SIG-M5 (cell line): ENCODE measurements around the gene TNRC18.
A peak's percentile ranks its signal among the peaks of the same experiment; 100 is the strongest.

Experiments
- DNase-seq: peaks from one replicate; lab custom pipeline; 2025; lab: John Stamatoyannopoulos, UW

TNRC18 gene

DNA sequence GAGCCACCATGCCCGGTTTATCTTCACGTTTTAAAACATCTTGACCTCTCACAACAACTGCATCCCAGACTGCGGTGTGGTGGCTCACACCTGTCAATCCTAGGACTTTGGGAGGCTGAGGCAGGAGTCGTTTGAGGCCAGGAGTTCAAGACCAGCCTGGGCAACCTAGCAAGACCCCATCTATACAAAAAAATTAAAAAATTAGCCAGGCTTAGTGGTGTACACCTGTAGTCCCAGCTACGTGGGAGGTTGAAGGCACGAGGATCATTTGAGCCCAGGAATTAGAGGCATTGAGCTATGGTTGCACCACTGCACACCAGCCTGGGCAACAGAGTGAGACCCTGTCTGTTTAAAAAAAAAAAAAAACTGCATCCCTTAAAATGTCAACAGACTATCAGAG, 20.2 kb downstream of the TNRC18 start:
- no peak for DNase-seq

DNA sequence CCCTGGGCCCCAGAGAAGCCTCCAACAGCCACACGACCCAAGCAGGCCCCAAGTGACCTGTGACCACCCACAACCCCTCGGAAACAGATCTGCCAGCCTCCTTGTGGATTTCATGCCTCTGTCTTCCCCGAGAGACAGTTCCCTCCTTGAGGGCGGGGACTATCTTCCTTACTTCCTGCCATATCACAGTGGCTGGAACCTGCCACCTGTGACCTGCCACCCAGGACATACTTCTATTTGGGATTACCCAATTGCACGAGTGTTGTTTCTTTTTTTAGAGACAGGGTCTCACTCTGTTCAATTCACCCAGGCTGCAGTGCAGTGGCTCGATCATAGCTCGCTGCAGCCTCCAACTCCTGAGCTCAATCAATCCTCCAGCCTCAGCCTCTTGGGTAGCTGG, 25.9 kb downstream of the TNRC18 start:
- DNase-seq, result no peak

DNA sequence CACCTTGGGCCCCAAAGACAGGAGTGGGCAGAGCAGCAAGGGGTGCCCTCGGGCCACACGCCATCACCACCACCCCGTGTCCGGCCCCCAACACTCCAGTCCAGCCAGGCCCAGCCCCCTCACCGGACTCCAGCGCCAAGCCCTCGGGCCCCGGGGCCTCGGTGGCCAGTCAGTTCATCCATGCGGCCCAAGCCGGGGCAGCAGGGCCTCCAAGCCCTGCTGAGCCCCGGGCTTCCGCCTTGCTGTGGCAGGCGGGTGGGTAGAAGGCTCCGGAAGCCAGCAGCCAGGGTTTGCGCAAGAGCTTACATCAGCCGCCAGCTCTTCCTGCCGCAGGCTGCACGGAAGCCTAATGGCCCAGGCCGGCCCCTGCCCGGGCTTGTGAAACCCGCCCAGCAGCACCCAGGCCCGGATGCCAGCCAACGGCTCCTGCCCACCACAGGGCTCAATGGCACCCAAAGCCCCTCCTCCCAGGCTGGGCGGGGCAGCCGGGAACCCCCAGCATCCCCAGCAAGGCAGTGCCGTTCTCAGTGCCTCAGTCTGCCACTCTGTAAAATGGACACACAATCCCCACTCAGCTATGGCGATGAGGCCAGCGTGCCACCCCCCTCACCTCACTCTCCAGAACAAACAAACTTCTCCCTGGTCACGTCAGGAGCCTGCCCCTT, 26.5 kb downstream of the TNRC18 start:
- peak; percentile 91 for DNase-seq

DNA sequence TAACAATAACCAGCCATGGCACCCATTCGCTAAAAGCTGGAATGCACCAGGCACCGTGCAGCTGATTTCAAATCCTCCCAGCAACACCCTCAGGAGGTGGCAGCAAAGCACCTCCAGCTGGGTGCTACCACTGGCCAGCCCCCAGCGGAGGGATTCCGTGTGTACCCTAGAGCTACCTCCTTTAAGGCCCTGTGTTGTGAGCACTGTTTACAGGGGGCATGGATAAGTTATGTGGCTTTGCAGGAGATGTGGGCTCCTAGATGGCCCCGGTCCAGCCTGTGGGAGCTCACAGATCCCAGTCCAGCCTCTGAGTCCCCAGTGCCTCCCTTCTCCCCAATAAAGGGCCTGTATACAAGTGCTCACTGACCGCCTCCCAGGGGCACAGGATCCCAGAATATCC, 27.1 kb downstream of the TNRC18 start:
- no peak for DNase-seq

DNA sequence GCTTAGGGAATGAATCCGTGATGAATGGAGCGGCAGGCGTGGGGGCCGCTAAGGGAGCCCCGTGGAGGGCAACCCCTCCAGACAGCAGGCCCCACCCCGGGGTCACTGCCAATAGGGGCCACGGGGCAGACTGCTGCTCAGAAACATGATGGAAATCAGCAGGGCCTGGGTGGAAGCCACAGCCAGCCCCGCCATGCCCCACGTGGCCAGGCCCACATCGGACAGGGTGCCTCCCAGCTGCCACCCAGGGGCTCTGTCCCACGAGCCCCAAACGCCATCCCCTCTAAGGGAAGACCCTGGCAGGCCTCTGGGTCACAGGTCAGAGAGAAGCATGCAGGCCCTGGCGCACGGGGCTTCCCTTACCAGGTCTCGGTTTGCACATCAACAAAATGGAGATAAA, 28.4 kb downstream of the TNRC18 start:
- DNase-seq, result no peak

DNA sequence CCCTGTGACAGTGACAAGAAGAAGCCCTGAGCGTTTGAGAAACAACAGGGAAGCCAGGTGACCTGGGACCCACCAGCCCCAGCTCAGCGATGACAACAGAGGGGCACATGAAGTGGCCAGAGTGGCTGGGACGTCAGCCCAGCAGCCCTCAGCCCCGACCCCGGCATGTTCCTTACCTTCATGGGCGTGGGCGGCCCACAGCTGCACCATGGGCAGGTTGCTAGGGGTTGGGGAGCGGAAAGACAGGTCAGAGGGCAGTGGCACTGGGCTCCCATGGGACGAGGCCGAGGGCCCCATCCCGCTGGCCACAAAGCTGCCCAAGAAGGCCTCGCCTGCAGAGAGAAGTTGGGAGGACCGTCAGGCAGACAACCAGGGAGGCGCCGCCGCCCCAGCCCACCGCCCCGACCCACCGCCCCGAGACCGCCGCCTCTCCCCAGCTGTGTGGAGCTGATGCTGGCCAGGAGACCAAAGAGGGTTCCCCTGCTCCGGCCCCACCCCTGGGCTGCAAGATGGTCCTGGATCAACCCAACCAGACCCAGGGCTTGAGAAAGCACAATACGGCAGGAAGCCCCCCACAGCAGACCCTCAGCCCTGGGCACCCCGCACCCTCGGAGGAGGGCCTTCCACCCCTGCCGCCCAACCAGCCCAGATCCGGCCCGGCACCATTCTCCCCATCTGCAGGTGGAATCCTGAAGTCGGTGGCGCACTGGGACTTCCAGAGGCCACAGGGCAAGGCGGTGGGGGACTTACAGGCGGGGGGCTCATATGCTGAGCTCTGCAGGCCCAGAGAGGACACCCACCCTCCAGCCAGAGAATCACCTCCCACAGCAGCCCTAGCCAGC, 29.1 kb downstream of the TNRC18 start:
- DNase-seq, result no peak

DNA sequence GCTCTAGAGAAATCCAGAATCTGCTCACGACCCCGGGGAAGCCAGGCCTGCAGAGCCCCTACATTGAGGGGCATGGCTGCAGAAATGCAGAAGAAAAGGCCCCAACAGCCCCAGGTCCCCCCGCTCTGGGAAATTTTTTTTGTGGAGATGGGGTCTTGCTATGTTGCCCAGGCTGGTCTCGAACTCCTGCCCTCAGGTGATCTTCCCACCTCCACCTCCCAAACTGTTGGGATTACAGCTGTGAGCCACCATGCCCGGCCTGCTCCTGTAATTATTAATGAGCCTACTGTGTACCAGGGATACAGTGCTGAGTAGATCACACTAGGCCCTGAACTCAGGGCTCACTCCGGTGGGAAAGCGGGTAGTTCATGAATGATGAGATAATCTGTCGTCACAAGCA, 29.9 kb downstream of the TNRC18 start:
- no peak for DNase-seq

DNA sequence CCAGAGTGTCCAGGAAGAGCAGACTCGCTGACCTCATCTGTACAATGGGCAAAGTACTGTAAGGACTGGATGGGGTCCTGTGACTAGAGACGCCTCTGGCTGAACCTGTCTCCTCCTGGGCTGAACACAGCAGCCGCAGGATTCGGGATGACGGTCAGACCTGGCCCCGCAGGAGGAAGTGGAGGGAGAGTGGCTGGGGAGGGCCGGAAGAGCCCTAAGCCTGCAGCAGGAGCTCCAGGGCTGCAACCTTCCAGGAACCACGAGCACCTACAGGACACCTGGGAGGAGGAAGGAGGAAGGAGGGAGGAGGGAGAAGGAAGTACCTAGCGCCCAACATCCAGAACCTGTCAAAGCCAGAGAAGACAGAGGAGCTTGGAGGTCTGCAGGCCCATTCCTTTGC, 30.3 kb downstream of the TNRC18 start:
- no peak for DNase-seq

DNA sequence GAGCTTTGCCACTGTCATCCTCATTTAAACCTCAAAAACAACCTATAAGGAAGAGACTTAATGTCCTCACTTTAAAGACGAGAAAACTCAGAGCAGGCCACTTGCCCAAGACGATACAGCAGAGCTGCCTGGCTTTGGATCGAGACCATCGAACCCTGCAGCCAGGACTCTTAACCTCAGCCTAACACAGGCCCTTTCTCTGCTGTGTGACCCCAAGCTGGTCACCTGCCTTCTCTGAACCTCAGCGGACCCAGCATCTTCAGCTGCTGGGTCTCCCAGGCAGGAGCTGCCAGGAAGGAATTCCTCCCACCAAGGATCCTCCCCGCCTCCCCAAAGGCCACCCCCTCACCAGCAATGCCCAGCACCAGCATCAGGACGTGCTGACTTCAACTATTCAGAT, 32.7 kb downstream of the TNRC18 start:
- no peak for DNase-seq

DNA sequence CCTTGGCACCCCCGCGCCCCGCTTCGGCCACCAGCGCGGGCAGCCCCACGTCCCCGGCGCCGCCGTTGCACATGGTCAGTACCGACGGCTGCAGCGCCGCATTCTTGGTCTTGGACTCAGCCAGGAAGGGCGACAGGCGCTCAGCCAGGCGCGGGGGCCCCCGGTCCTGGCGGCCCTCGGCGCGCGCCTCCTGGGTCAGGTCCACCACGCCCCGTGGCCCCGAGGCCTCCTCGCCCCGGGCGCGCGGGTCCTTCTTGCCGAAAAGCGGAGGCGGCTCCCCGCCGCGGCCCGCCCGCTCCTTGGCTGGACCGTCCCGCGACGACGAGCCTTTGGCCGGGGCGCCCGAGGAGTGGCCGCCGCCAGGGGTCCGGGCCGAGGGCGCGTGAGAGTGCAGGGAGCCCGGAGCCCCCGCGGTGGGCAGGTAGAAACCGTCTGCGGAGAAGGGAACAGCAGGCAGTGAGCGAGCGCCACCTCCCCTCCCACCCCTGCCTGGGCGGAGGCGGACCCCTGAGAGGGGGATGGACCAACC, 34.7 kb downstream of the TNRC18 start:
- DNase-seq, result no peak

DNA sequence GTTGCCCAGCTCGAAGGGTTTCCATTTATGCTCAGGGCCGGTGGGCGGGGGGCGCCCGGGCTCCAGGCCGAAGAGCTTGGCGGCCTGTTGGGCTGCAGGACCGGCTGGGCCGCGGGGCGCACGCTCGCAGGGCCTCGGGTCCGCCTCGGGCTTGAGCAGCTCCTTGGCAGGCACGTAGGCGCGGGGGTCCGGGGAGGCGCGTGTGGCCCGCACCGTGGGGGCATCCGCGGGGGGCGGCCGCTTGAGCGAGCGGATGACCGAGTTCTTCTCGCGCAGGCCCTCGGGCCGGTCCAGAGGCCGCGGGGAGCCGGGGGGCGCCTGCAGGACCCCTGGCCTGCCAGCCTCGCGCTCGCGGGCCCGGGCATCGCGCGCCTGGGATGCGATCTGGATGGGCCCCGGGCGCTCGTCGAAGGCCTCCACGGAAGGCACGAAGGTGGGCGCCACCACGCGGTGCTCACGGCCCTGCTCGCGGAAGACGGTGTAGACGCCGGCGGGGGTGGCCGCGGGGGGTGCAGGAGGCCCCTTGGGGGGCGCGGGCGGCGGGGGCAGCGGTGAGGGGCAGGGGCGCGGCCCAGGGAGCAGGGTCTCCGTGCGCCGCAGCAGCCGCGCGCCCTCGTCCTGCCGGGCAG, 35.2 kb downstream of the TNRC18 start:
- no peak for DNase-seq

DNA sequence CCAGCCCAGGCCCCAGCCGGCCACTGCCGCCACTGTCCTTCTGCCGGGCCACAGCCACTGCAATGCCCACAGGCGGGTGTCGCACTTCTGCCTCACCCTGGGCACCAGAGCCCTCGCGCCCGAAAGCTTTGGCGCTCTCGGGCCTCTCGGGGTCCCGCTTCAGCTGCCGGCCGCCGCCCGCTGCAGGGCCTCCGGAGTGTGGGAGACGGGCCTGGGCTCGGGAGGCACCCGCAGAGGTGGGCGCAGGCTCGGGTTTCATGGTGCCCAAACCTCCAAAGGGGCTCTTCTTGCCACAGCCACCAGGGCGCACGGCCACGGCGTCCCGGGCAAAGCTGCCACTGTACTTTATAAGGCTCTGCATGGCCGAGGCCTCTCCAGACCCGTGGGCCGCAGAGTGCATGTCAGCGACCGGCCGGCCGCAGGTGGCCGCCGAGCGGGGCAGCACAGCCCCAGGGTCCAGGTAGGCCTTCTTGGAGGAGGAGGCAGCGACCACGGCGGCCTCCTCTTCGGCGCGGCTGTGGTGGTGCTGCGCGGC, 35.9 kb downstream of the TNRC18 start:
- DNase-seq, result no peak

DNA sequence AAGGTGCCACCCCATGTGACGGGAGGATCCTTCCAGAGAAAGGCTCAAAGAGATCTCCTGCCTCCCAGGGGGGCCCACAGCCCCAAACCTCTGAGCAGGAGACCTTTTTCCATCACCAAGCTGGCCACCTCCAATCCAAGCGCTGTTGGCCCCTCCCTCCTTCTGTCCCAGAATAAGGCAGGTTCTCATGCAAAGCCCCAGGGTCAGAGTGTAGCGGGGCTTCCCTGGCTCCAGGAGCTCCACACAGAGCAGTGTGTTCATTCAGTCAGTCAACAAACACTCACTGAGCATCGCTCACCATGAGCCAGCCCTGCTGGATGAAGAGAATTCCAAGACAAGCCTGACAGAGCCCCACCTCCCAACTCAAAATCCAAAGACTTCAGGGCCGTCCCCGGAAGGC, 39.0 kb downstream of the TNRC18 start:
- DNase-seq, result no peak

DNA sequence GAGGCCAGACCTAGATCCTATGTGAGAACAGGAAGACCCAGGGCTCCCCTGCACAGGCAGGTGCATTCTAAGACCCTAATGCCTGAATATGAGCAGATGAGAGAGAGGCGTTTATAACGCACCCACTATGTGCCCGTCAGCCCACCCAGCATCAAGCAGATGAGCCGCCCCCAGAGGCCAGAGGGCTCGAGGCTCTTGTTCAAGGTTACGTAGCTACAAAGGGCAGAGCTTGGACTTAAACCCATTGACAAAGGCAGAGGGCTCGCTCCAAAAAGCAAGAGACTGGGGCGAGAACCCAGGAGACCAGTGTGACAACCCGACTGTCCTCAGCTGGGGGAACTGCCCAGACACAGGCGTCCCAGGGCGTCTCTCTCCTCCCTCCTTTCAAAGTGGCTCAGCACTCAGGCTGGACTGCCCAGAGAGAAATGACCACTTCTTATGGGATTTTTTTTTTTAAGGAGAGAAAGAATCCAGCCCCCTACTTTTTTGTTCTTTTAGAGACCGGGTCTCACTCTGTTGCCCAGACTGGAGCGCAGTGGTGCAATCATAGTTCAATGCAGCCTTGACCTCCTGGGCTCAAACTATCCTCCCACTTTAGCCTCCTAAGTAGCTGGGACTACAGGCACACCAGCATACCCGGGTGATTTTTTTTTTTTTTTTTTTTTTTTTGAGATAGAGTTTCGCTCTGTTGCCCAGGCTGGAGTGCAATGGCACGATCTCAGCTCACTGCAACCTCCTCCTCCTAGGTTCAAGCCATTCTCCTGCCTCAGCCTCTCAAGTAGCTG, 40.1 kb downstream of the TNRC18 start:
- DNase-seq, result no peak

DNA sequence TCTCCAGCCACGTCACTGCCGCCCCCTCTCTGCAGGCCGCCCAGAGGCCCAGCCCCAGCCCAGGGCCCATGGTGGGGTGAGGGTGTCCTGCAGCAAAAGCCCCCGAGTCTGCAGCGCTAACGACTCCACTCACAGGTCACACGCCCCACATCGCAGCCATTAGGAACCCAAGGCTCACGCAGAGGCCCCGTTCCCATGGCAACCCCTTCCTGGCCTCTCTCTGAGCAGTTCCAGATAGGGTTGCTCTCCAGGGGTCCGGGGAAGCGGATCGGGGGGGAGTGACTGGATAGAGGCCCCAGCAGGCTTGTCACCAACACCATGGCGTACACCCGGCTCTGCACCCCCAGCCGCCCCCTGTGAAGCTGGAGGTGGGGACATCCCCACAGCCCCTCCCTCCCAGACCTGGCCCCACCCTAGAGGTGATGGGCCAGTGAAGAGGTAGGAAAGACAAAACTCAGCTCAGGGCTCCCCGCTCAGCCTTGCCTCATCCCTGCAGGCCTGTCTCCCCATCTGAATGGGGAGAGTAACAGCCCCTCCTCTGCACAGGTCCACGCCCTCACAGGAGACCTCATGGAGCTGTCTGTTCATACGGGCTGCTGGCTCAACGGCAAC, 41.2 kb downstream of the TNRC18 start:
- DNase-seq, result no peak

DNA sequence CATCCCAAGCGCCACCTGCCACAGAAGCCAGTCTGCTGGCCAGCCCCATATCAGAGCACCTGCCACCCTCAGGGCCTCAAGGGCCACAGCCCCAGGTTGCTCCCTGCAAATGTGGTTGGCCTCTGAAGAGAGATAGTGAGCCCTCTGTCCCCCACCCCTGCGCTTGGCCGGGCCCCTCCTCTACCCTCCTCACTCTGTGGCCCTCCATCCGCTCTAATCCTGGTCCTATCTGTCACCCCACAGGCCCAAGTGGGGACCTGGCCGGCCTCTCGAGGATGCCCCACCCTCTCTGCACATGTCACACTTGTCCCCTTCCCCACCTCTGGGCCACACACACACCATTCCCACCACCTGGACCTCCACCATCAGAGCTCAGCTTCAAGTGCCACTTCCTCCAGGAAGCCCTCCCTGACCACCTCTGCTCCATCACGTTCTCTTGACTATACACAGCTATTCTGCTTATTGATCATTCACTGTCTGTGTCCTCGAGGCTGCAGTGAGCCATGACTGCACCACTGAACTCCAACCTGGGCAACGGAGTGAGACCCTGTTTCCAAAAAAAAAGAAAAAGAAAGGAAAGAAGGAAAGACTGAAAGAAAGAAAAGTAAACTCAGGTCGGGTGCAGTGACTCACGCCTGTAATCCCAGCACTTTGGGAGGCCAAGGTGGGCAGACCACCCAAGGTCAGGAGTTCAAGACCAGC, 42.4 kb downstream of the TNRC18 start:
- no peak for DNase-seq

DNA sequence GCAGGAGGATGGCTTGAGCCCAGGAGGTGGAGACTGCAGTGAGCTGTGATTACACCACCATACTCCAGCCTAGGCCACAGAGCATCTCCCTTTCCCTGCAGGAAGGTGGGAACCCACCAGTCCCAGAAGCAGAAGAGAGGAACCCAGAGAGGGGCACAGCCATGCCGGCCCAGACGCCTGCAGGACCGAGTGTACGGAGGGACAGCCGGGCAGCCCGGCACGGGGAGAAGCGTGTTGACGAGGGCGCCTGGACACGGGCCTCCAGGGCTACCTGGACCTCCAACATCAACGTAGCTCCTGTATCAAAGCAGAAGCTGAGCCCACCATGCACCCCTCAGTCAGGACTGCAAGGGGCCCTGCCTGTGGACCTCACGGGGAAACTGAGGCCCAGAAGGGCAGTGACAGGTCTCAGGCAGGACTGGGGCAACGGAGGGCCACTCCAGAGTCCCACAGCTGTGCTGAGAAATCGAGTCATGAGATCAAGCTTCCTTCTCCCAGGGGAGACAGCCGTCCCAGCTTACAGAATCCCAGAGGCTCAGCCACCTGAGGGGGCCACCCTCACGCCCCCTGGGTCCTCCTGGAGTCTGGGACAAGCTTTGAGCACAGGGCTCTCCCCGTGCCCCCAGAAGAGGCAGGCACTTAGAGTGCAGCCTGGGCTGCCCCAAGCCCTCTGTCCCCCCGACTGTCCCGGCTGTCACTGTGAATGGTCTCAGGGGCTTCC, 43.1 kb downstream of the TNRC18 start:
- DNase-seq, result no peak

DNA sequence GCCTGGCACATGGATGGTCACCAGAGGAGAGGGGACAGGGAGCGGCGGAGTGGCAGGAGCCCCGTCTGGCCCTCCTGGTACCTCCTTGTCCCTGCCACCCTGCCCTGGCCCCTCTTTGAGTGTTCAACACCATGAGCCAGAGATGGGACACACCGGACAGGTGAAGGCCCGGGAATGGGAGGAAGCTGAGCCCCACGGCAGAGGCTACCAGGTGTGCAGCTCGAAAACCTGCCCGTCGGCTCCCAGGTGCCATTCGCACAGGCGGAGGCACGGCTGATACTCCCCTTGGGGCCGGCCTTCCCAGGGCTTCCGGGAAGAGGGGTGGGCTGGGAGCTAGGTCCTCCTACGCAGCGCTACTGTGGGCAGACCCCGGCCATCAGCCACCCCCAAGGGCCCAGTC, 44.1 kb downstream of the TNRC18 start:
- DNase-seq, result no peak

DNA sequence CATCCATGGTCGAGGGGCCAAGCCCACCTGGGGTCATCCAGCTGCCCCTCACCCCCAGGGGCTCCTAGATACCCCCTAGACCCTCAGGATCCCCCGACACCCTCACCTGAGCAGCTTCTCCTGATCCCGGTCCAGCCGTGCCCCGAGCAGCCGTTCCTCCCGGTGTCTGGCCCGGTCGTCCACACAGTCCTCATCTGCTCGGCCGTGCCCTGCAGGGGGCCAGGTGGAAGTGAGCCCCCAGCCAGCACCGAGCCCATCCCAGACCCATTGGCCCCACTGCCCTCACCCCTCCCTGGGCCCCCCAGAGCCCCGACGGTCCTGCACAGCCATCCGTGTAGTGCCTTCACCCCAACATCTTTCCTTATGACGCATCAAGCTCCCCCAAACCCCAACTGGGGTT, 45.8 kb downstream of the TNRC18 start:
- DNase-seq, result no peak

DNA sequence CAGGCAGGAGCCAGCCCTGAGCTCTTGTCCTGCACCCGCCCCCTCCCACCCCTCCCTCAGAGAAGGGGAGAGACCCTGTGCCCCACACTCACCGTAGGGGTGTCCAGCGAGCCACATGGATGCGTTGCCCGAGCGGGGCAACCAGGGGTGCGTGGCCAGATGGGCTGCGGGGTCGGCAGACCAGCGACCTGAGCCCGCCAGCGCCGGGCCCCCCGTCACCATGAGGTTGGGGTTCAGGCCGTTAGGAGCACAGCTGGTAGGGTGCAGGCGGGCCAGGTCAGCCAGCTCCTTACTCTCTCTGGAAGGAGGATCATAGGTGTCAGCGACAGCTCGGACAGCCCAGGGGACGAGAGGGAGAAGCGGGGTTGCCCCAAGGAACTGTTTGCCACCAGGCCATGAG, 46.4 kb downstream of the TNRC18 start:
- no peak for DNase-seq
